ENCODE measurements around the gene SHANK1.

DNA sequence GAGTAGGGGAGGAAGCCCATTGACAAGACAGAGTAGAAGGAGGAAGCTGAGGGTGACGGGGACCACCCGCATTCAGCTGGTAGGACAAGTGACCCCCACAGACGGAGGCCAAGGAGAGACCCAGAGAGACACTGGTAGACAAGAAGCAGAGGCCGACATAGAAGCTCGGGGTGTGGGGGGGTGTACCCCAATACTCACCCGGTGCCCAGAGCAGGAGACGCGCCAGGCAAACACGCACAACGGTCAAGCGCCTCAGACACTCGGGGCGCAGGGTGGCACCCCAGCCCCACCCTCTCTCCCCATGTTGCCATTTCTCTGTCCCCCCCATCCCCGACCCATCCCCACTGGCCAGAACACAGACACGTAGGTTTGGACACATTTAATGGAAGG is 23.5 kb downstream of the SHANK1 start:
- TF ChIP-seq POLR2A (IDR thresholded peaks at IDR 0.05): no peak
- TF ChIP-seq, protein P1, sequence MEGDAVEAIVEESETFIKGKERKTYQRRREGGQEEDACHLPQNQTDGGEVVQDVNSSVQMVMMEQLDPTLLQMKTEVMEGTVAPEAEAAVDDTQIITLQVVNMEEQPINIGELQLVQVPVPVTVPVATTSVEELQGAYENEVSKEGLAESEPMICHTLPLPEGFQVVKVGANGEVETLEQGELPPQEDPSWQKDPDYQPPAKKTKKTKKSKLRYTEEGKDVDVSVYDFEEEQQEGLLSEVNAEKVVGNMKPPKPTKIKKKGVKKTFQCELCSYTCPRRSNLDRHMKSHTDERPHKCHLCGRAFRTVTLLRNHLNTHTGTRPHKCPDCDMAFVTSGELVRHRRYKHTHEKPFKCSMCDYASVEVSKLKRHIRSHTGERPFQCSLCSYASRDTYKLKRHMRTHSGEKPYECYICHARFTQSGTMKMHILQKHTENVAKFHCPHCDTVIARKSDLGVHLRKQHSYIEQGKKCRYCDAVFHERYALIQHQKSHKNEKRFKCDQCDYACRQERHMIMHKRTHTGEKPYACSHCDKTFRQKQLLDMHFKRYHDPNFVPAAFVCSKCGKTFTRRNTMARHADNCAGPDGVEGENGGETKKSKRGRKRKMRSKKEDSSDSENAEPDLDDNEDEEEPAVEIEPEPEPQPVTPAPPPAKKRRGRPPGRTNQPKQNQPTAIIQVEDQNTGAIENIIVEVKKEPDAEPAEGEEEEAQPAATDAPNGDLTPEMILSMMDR (IDR thresholded peaks at IDR 0.05): no peak
- no peak for TF ChIP-seq POLR2AphosphoS5 (IDR thresholded peaks at IDR 0.05)
- no peak for TF ChIP-seq EP300 (IDR thresholded peaks at IDR 0.05)

Measured in upper lobe of left lung (tissue), 4 donors.